ENCODE measurements around the gene TMEM151A.
A peak's percentile ranks its signal among the peaks of the same experiment; 100 is the strongest.

The TMEM151A gene

DNA sequence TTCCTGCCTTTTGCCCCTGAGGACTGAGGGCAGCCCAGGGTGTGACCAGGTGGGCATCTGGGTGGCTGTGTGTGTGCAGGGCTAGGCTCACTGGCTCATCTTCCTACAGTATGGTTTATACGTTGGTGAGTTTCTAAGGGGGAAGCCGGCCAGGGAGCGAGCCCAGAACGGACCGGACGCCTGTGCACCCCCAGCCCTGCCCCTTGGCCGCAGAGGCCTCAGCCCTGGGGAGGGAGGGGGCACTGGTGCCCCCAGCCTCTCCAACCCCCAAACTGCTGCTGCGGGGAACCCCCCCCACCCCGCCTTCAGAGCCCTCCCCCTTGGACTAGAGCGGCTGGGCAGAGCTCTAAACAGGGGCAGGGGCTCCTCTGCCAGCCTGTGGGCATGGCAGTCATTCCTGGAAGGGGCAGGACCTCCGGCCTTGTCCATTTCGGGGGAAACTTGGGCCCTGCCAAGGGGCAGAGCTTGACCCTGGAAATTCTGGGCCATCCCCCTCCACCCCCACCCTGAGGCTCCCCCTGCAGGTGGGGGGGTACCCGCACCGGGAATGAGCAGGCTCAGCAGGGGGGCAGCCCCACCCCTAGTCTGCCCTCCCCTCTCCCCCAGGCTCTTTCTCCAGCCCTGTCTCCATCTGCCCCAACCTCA lies 8.1 kb upstream of the TMEM151A start:
- Histone ChIP-seq H3K4me3 (ENCODE audit: insufficient read depth, low read depth, low read length) (no peak overlapping the region), H3K4me1 (ENCODE audit: control insufficient read depth, insufficient read depth, low read length) (peaks cover 36% of the 10 kb centered on the region), H3K36me3 (ENCODE audit: control insufficient read depth, insufficient read depth, low read length) (peaks cover 9% of the 10 kb centered on the region), H3K27me3 (ENCODE audit: control insufficient read depth, insufficient read depth, low read length, poor library complexity, severe bottlenecking) (no peaks in the 10 kb centered on the region), H3K27ac (ENCODE audit: insufficient read depth, low read depth, low read length, poor library complexity, severe bottlenecking) (no peak overlapping the region), H3K9me3 (ENCODE audit: control insufficient read depth, low read length) (no peaks in the 10 kb centered on the region)
- WGBS, 2 experiments = 87 to 94% methylated on average over 14 of the region's 14 CpGs

DNA sequence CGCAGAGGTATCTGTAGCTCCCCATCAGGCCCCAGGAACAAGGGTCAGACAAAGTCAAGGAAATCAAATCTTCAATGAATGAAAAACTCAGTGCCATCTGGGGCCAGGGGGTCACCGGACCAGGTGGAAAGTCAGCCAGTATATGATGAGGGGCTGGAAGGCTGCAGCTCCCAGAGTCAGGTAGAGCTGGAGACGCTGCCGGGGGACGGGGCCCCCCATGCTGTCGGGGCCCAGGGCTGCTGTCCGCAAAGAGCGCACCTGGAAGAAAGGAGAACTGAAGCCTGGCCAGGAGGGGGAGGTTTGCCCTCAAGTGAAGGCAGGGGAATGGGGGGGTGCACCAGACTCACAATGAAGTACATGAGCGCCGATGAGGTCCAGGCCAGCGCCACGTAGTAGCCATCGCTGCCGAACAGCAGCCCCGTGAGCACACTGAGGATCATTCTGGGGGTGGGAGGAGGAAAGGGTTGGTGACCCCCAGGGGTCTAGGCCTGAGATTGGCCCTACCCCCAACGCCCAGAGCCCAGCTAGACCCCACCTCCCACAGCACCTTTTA lies 7.1 kb upstream of the TMEM151A start:
- no peaks in the 10 kb centered on the region for H3K27me3 ChIP-seq (ENCODE audit: control insufficient read depth, insufficient read depth, low read length, poor library complexity, severe bottlenecking)
- no peak overlapping the region for H3K27ac ChIP-seq (ENCODE audit: insufficient read depth, low read depth, low read length, poor library complexity, severe bottlenecking)
- peaks cover 9% of the 10 kb centered on the region for H3K36me3 ChIP-seq (ENCODE audit: control insufficient read depth, insufficient read depth, low read length)
- peaks cover 29% of the 10 kb centered on the region for H3K4me1 ChIP-seq (ENCODE audit: control insufficient read depth, insufficient read depth, low read length)
- no peak overlapping the region for H3K4me3 ChIP-seq (ENCODE audit: insufficient read depth, low read depth, low read length)
- WGBS, 2 experiments = 95 to 96% methylated on average over 16 of the region's 16 CpGs
- H3K9me3 ChIP-seq (ENCODE audit: control insufficient read depth, low read length) = no peaks in the 10 kb centered on the region

DNA sequence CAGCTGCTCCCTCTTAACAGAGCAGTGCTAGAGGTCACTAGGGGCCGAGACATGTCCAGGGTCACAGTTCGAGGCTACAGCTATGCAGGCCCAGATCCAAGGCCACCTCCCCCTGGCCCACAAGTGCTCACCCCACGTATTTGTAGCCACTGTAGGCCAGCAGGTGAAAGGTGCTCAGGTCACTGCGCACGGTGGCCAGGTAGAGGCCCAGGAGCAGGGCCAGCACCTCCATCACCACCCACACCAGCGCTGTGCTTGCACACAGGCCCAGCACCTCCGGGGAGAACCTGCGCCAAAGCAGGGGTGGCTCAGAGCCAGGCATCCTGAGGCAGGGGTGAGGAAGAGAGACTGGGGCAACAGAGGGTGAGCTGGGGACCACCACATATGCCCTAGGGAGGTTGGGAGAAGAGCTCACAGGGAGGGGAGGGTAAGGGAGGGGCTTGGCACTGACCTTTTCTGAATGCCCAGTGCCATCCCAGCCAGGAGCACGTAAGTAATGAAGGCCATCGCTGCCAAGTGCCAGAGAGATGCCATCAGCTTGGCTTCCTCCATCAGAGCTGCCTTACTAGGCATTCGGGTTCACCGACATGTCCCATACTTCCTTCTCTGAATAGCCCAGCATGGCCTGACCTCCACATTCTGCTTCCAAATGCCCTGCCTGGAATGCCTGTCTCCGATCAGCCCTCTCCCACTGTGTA lies 6.3 kb upstream of the TMEM151A start:
- no peak overlapping the region for H3K4me3 ChIP-seq (ENCODE audit: insufficient read depth, low read depth, low read length)
- WGBS, 2 experiments = 93 to 95% methylated on average over 13 of the region's 13 CpGs
- H3K27ac ChIP-seq (ENCODE audit: insufficient read depth, low read depth, low read length, poor library complexity, severe bottlenecking) = no peak overlapping the region
- H3K36me3 ChIP-seq (ENCODE audit: control insufficient read depth, insufficient read depth, low read length) = peaks cover 9% of the 10 kb centered on the region
- H3K9me3 ChIP-seq (ENCODE audit: control insufficient read depth, low read length) = no peaks in the 10 kb centered on the region
- H3K4me1 ChIP-seq (ENCODE audit: control insufficient read depth, insufficient read depth, low read length) = peaks cover 24% of the 10 kb centered on the region
- peaks cover 8% of the 10 kb centered on the region for H3K27me3 ChIP-seq (ENCODE audit: control insufficient read depth, insufficient read depth, low read length, poor library complexity, severe bottlenecking)

DNA sequence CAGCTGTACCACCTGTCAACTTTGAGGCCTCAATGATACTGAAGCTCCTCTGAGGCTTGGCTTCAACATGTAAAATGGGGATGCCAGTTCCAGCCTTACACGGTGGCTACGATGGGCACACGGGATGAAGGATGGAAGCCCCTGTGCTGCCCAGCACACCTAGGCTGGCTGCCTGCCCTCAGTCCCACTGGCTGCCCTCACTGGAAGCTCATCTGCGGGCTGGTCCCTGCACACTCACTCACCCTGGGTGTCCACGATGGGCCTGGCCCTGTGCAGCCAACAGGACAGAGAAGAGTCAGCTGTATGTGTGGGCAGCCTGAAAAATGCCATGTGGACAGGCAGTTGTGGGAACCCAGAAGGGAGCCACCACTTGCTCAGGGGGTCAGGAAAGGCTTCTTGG lies 5.0 kb upstream of the TMEM151A start:
- 93% methylated on average over 5 of the region's 5 CpGs for WGBS, 2 experiments
- H3K27me3 ChIP-seq (ENCODE audit: control insufficient read depth, insufficient read depth, low read length, poor library complexity, severe bottlenecking) = peaks cover 21% of the 10 kb centered on the region
- H3K4me1 ChIP-seq (ENCODE audit: control insufficient read depth, insufficient read depth, low read length) = peaks cover 11% of the 10 kb centered on the region
- no peak overlapping the region for H3K27ac ChIP-seq (ENCODE audit: insufficient read depth, low read depth, low read length, poor library complexity, severe bottlenecking)
- H3K36me3 ChIP-seq (ENCODE audit: control insufficient read depth, insufficient read depth, low read length) = peaks cover 9% of the 10 kb centered on the region
- H3K9me3 ChIP-seq (ENCODE audit: control insufficient read depth, low read length) = no peaks in the 10 kb centered on the region
- no peak overlapping the region for H3K4me3 ChIP-seq (ENCODE audit: insufficient read depth, low read depth, low read length)

DNA sequence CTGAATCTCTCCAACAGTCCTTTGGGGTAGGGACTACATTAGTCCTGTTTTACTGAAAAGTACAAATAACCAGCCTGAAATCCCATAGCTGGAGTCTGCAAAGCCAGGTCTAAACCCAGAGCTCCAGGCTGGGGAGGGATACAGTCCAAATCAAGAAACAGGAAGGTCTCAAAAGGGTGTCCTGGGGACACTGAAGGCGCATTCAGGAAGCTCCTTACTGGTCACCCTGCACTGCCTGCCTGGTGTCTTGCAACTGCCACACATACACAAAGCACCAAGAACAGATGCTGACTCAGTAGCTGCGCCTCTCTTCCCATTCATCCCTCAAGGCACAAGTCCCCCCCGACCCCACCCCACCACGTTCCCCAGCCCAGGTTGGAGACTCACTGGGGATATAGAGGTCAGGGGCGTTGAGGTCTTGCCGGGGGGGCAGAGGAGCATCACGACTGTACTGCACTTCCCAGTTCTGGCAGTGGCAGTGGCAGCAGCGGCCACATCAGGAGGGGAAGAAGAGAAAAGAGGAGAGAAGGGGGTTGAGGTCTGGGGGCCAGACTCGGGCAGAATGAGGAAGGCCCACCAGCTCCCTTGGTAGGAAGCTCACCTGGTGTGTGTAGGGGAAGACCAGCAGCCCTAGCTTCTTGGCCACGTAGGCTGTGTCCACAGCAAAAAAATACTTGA lies 4.3 kb upstream of the TMEM151A start:
- H3K4me3 ChIP-seq (ENCODE audit: insufficient read depth, low read depth, low read length) = no peak overlapping the region
- WGBS, 2 experiments = 92 to 94% methylated on average over 10 of the region's 10 CpGs
- peaks cover 9% of the 10 kb centered on the region for H3K36me3 ChIP-seq (ENCODE audit: control insufficient read depth, insufficient read depth, low read length)
- peaks cover 27% of the 10 kb centered on the region for H3K27me3 ChIP-seq (ENCODE audit: control insufficient read depth, insufficient read depth, low read length, poor library complexity, severe bottlenecking)
- peaks cover 13% of the 10 kb centered on the region for H3K4me1 ChIP-seq (ENCODE audit: control insufficient read depth, insufficient read depth, low read length)
- H3K27ac ChIP-seq (ENCODE audit: insufficient read depth, low read depth, low read length, poor library complexity, severe bottlenecking) = no peak overlapping the region
- H3K9me3 ChIP-seq (ENCODE audit: control insufficient read depth, low read length) = no peaks in the 10 kb centered on the region

DNA sequence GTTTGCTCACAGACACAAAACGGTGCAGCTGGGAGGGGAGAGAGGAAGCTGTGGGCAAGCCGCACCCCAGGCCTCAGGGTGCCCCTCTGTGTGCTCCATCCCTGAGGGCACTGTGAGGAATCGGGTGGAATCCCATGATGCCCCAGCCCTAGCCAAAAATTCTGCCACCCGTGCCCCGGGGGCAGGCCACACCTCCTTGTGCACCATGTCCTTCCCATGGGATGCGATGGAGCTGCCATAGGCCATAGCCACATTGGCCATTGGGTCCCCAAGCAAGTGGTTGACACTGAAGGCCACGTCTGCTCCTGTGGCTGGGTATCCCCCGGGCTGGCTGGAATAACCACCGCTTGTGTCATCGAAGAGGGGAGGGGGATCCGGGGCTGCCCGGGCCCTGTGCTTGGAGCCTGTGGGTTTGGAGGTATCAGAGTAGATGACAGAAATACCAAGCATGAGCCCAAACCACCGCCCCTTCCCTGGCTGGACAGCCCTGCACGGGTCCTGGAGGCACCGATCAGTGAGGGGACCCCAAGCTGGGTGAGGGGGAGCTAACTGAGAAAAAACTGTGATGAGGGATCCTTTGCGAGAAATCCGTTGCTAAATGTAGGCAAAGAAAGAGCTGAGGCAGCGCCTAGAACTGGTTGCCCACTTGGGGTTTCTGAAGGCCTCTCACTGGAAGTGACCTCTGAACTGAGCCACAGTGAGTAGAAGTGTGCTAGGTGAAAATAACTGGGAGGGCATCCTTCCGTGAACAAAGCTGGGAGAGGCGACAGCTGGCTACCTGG lies 3.6 kb upstream of the TMEM151A start:
- peaks cover 34% of the 10 kb centered on the region for H3K27me3 ChIP-seq (ENCODE audit: control insufficient read depth, insufficient read depth, low read length, poor library complexity, severe bottlenecking)

DNA sequence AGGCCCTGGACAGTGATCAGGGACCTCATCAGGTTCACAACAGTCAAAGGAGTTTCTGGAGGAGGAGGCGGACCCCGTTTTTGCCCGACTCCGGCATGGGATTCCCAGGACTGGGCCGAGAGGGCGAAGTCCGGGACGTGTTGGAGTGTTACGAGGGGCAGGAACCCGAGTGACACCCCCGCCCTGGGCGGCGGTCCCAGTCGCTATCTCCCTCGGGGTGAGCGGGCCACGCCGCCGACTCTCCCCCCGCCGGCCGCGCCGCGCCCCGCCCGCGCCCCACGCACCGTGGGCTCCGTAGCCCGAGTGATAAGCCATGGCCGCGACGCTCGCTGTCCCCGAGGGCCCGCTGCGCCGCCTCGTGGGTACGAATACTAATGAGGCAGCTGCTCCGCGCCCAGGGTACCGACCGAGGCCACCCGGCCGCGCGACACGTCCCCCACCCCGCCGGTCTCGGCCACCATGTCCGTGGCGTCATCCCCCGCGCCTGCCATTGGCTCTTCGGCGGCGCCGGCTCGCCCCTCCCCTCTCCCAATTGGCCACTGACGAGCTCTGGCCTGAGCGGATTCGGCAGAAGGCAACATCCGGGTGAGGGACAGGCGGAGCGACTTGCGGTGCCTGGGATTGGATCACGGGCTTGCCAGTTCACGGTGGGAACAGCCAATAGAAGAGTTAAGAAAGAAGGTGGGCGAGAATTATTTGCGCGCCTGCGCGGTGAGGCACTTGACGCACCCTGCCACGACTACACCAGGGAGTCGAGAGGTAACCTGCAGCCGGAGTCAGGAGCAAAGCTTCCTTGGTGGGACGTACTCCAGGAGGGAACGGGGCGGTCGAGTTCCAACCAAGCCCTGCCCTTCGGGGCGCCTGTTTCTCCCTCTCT lies 2.8 kb upstream of the TMEM151A start, which contains the start of gene YIF1A:
Gene YIF1A (minus strand): TSS at position 473 of the 877 bp plus-strand sequence. CDS start 158 bp downstream, at position 315.
- WGBS, 2 experiments = 0% methylated on average over 87 of the region's 87 CpGs
- peaks cover 2% of the 10 kb centered on the region for H3K36me3 ChIP-seq (ENCODE audit: control insufficient read depth, insufficient read depth, low read length)
- no peaks in the 10 kb centered on the region for H3K9me3 ChIP-seq (ENCODE audit: control insufficient read depth, low read length)
- peak within 1 kb of the TSS; percentile 69 for H3K4me3 ChIP-seq (ENCODE audit: insufficient read depth, low read depth, low read length)
- peaks cover 43% of the 10 kb centered on the region for H3K27me3 ChIP-seq (ENCODE audit: control insufficient read depth, insufficient read depth, low read length, poor library complexity, severe bottlenecking)
- H3K4me1 ChIP-seq (ENCODE audit: control insufficient read depth, insufficient read depth, low read length) = peaks cover 12% of the 10 kb centered on the region
- H3K27ac ChIP-seq (ENCODE audit: insufficient read depth, low read depth, low read length, poor library complexity, severe bottlenecking) = peak within 1 kb of the TSS; percentile 76

More for the DNA sequence above, 3.6 kb upstream of the TMEM151A start:
- Histone ChIP-seq H3K36me3 (ENCODE audit: control insufficient read depth, insufficient read depth, low read length) (peaks cover 9% of the 10 kb centered on the region), H3K27ac (ENCODE audit: insufficient read depth, low read depth, low read length, poor library complexity, severe bottlenecking) (peak overlapping the region; percentile 50), H3K9me3 (ENCODE audit: control insufficient read depth, low read length) (no peaks in the 10 kb centered on the region), H3K4me1 (ENCODE audit: control insufficient read depth, insufficient read depth, low read length) (peaks cover 12% of the 10 kb centered on the region), H3K4me3 (ENCODE audit: insufficient read depth, low read depth, low read length) (peak overlapping the region; percentile 69)
- WGBS, 2 experiments = 59 to 60% methylated on average over 20 of the region's 20 CpGs

DNA sequence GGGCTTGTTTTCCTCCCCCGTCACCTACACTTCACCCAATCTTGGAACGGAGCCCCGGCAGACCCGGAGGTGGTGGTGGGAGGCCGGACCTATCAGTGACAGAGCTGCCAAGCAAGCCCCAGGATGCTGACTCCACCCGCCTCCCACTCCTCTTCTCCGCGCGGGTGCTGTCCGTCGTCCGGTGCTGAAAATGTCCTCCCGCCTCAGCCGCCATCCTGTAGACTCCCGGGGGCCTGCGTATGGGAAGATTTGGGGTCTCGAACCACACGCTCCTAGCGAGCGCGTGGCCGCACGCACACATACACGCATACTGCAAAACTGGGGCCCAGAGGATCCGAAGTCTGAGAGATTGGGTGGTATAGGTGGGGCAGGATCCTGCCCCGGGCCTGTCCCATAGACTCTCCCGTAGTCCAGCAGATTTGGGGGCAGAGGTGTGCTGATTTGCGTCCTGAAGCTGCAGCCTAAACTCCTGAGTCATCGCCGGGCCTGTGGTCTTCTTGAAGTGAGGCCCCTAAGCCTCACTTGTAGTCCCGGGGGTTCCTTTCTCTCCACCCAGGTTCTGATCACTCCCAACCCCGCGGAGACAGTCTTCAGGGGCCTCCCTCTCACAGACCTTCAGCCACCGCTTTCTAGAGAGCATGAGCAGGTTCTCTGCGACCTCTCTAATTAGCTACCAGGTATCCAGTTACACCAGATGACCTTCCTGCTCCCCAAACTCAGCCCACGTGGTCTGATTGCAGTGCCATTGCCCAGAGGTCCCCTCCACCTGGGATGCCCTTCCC lies 2.0 kb upstream of the TMEM151A start:
- 15 to 16% methylated on average over 34 to 36 of the region's 36 CpGs for WGBS, 2 experiments
- Histone ChIP-seq H3K4me1 (ENCODE audit: control insufficient read depth, insufficient read depth, low read length) (peaks cover 12% of the 10 kb centered on the region), H3K27ac (ENCODE audit: insufficient read depth, low read depth, low read length, poor library complexity, severe bottlenecking) (peak overlapping the region; percentile 76), H3K4me3 (ENCODE audit: insufficient read depth, low read depth, low read length) (peak overlapping the region; percentile 69), H3K27me3 (ENCODE audit: control insufficient read depth, insufficient read depth, low read length, poor library complexity, severe bottlenecking) (peaks cover 48% of the 10 kb centered on the region), H3K36me3 (ENCODE audit: control insufficient read depth, insufficient read depth, low read length) (no peaks in the 10 kb centered on the region), H3K9me3 (ENCODE audit: control insufficient read depth, low read length) (no peaks in the 10 kb centered on the region)

DNA sequence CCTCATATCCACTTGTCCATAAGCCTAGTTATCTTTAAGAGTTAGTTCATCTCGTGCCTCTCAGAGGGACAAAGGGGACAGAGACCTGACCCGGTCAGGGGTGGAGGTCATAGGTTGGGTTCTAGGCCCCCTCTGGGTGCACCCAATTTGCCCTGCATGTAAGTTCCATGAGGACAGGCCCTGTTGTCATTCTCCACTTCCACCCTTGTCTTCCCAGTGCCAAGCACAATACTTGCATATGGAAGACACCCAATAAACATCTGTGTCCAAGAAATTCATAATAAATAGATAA lies 1.4 kb upstream of the TMEM151A start:
- Histone ChIP-seq H3K27ac (ENCODE audit: insufficient read depth, low read depth, low read length, poor library complexity, severe bottlenecking) (no peak overlapping the region), H3K4me3 (ENCODE audit: insufficient read depth, low read depth, low read length) (no peak overlapping the region), H3K4me1 (ENCODE audit: control insufficient read depth, insufficient read depth, low read length) (peaks cover 12% of the 10 kb centered on the region), H3K9me3 (ENCODE audit: control insufficient read depth, low read length) (no peaks in the 10 kb centered on the region), H3K36me3 (ENCODE audit: control insufficient read depth, insufficient read depth, low read length) (no peaks in the 10 kb centered on the region), H3K27me3 (ENCODE audit: control insufficient read depth, insufficient read depth, low read length, poor library complexity, severe bottlenecking) (peaks cover 48% of the 10 kb centered on the region)
- WGBS, 2 experiments = 80 to 93% methylated on average over 2 of the region's 2 CpGs
